ENCODE measurements around the gene ZSWIM3.

Gene ZSWIM3

DNA sequence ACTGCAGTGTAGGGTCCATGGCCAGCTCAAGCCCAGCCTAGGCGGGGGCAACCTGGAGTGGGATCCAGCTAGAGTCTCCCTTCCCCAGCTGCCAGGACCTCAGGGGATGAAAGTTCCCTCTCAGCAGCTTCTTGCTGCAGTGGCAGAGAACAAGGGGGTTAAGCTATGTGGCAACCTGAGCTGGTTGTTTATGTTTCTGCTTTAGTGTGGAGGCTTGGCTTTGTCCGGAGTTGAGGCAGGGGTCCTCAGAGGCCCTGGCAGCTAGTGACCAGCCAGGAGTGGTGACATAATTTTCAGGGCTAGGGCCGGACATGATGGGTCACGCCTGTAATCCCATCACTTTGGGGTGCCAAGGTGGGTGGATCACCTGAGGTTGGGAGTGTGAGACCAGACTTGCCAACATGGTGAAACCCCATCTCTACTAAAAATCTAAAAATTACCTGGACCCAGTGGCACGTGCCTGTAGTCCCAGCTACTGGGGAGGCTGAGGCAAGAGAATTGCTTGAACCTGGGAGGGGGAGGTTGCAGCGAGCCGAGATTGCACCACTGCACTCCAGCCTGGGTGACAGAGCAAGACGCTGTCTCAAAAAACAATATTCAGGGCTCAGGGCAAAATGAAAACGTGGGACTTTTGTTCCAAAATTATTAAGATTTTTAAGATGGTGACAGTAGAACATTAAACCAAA, 68.5 kb downstream of the ZSWIM3 start:
- no peak overlapping the region for H3K4me2 ChIP-seq (ENCODE audit: low read length)

DNA sequence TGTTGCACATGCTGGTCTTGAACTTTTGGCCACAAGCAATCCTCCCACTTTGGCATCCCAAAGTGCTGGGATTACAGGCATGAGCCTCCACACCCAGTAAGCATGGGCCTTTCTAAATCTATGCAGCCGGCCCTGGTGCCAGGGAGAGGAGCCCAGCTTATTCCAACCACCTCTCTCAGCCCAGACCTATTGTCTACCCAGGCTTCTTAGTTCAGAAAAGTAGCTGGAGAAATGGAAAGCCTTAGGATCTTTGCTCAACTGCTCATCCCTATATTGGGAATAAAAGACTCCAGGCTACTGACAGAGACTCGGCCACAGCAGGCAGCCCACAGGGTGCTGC, 69.3 kb downstream of the ZSWIM3 start:
- Histone ChIP-seq H3K79me2 (ENCODE audit: low read length) (no peaks in the 10 kb centered on the region), H3K36me3 (replicated peaks; ENCODE audit: low read depth, low read length) (no peaks in the 10 kb centered on the region), H2AFZ (ENCODE audit: low read depth, low read length) (no peak overlapping the region), H3K4me3 (ENCODE audit: low read length) (no peak overlapping the region), H3K4me2 (ENCODE audit: low read length) (no peak overlapping the region), H3K27me3 (ENCODE audit: low read depth, low read length) (0 out of 2 replicates have a peak, but pooled peaks cover 5% of the 10 kb centered on the region), H3K27ac (ENCODE audit: low read length) (no peak overlapping the region), H3K9me3 (ENCODE audit: insufficient read depth, low read length) (no peaks in the 10 kb centered on the region), H3K9ac (ENCODE audit: low read length) (no peak overlapping the region), H4K20me1 (ENCODE audit: insufficient read depth, low read length) (no peaks in the 10 kb centered on the region), H3K4me1 (ENCODE audit: low read length) (no peaks in the 10 kb centered on the region)
- TF ChIP-seq, protein P1, sequence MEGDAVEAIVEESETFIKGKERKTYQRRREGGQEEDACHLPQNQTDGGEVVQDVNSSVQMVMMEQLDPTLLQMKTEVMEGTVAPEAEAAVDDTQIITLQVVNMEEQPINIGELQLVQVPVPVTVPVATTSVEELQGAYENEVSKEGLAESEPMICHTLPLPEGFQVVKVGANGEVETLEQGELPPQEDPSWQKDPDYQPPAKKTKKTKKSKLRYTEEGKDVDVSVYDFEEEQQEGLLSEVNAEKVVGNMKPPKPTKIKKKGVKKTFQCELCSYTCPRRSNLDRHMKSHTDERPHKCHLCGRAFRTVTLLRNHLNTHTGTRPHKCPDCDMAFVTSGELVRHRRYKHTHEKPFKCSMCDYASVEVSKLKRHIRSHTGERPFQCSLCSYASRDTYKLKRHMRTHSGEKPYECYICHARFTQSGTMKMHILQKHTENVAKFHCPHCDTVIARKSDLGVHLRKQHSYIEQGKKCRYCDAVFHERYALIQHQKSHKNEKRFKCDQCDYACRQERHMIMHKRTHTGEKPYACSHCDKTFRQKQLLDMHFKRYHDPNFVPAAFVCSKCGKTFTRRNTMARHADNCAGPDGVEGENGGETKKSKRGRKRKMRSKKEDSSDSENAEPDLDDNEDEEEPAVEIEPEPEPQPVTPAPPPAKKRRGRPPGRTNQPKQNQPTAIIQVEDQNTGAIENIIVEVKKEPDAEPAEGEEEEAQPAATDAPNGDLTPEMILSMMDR (IDR thresholded peaks at IDR 0.05; ENCODE audit: low read depth, low read length), result no peak
- TF ChIP-seq EZH2phosphoT487 (IDR thresholded peaks at IDR 0.05; ENCODE audit: low read depth), result no peak

More for the DNA sequence above, 68.5 kb downstream of the ZSWIM3 start:
- Histone ChIP-seq H3K36me3 (replicated peaks; ENCODE audit: low read depth, low read length) (no peaks in the 10 kb centered on the region), H3K9me3 (ENCODE audit: insufficient read depth, low read length) (no peaks in the 10 kb centered on the region), H4K20me1 (ENCODE audit: insufficient read depth, low read length) (no peaks in the 10 kb centered on the region), H3K27me3 (ENCODE audit: low read depth, low read length) (peaks cover 6% of the 10 kb centered on the region; the same call in 1 of the 2 replicates), H3K27ac (ENCODE audit: low read length) (no peak overlapping the region), H3K79me2 (ENCODE audit: low read length) (no peaks in the 10 kb centered on the region), H3K9ac (ENCODE audit: low read length) (no peak overlapping the region), H3K4me3 (ENCODE audit: low read length) (no peak overlapping the region), H3K4me1 (ENCODE audit: low read length) (no peaks in the 10 kb centered on the region), H2AFZ (ENCODE audit: low read depth, low read length) (no peak overlapping the region)
- TF ChIP-seq, protein P1 (IDR thresholded peaks at IDR 0.05; ENCODE audit: low read depth, low read length), result no peak
- TF ChIP-seq EZH2phosphoT487 (IDR thresholded peaks at IDR 0.05; ENCODE audit: low read depth), result no peak

DNA sequence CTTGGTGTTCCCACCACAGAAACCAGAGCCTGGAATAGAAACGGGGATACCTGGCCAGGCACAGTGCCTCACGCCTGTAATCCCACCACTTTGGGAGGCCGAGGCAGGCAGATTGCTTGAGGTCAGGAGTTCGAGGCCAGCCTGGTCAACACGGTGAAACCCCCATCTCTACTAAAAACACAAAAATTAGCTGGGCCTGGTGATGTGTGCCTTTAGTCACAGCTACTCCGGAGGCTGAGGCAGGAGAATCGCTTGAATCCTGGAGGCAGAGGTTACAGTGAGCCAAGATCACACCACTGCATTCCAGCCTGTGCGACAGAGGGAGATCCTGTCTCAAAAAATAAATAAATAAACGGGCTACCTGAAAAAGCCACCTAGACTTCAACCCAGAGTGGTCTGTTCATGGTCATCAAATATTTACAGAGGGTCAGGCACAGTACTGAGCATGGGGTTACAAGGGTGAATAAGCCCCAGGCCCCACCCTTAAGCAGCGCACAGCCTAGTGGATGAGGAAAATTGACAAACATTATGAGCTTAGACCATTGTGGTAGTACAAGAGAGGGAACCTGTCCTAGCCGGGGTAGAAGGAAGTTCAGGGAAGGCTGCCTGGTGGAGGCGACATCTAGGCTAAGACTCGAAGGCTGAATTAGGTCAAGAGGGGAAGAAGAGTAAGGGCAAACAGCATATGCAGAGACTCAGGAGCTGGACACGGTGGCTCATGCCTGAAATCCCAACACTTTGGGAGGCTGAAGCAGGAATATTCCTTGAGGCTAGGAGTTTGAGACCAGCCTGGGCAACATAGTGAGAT, 69.9 kb downstream of the ZSWIM3 start:
- Histone ChIP-seq H3K27me3 (ENCODE audit: low read depth, low read length) (0 out of 2 replicates have a peak, but pooled peaks cover 3% of the 10 kb centered on the region), H3K4me1 (ENCODE audit: low read length) (no peaks in the 10 kb centered on the region), H3K79me2 (ENCODE audit: low read length) (no peaks in the 10 kb centered on the region), H3K4me3 (ENCODE audit: low read length) (no peak overlapping the region), H3K4me2 (ENCODE audit: low read length) (no peak overlapping the region), H4K20me1 (ENCODE audit: insufficient read depth, low read length) (no peaks in the 10 kb centered on the region), H3K9me3 (ENCODE audit: insufficient read depth, low read length) (no peaks in the 10 kb centered on the region), H3K27ac (ENCODE audit: low read length) (no peak overlapping the region), H3K9ac (ENCODE audit: low read length) (no peak overlapping the region), H3K36me3 (replicated peaks; ENCODE audit: low read depth, low read length) (no peaks in the 10 kb centered on the region), H2AFZ (ENCODE audit: low read depth, low read length) (no peak overlapping the region)
- TF ChIP-seq, protein P1 (IDR thresholded peaks at IDR 0.05; ENCODE audit: low read depth, low read length), result no peak
- TF ChIP-seq EZH2phosphoT487 (IDR thresholded peaks at IDR 0.05; ENCODE audit: low read depth), result no peak

Data from OCI-LY3 (cell line).